PC-9 (cell line): ENCODE measurements around the gene DIDO1.

Experiments
- EZH2 ChIP-seq: fragments of 200-600 bp; sonication (generic); IDR thresholded peaks from 2 replicates; pipeline ENCODE4 v1.8.0; 2017; ENCODE audit warnings: antibody characterized with exemption, low read depth
- TF ChIP-seq, protein P1 (sequence below): fragments of 200-600 bp; sonication (generic); conservative IDR thresholded peaks from 2 replicates; pipeline ENCODE4 v1.6.1; 2017; ENCODE audit warnings: mixed run types, antibody characterized with exemption, mild to moderate bottlenecking, moderate library complexity

GRCh38 chr20:62878244-62879038 is 47.9 kb downstream of the DIDO1 start:
- TF ChIP-seq EZH2: no peak
- TF ChIP-seq, protein P1, sequence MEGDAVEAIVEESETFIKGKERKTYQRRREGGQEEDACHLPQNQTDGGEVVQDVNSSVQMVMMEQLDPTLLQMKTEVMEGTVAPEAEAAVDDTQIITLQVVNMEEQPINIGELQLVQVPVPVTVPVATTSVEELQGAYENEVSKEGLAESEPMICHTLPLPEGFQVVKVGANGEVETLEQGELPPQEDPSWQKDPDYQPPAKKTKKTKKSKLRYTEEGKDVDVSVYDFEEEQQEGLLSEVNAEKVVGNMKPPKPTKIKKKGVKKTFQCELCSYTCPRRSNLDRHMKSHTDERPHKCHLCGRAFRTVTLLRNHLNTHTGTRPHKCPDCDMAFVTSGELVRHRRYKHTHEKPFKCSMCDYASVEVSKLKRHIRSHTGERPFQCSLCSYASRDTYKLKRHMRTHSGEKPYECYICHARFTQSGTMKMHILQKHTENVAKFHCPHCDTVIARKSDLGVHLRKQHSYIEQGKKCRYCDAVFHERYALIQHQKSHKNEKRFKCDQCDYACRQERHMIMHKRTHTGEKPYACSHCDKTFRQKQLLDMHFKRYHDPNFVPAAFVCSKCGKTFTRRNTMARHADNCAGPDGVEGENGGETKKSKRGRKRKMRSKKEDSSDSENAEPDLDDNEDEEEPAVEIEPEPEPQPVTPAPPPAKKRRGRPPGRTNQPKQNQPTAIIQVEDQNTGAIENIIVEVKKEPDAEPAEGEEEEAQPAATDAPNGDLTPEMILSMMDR: no peak
